Panc1 (cell line): ENCODE data around the gene IFNK.

Experiments
- SIN3A ChIP-seq: IDR thresholded peaks from 2 replicates; pipeline ENCODE4 v1.6.1; 2012; ENCODE audit warnings: low read depth, mild to moderate bottlenecking, low read length, moderate library complexity, borderline replicate concordance; ENCODE audit not compliant: insufficient read depth
- TCF7L2 ChIP-seq: IDR thresholded peaks from 2 replicates; pipeline ENCODE4 v1.6.1; 2011; ENCODE audit warnings: mild to moderate bottlenecking, low read depth, low read length, inconsistent platforms
- TF ChIP-seq, protein P1 (sequence below): fragments of 450-650 bp; IDR thresholded peaks from 2 replicates; pipeline ENCODE4 v1.5.1; 2017; ENCODE audit warnings: mild to moderate bottlenecking

DNA sequence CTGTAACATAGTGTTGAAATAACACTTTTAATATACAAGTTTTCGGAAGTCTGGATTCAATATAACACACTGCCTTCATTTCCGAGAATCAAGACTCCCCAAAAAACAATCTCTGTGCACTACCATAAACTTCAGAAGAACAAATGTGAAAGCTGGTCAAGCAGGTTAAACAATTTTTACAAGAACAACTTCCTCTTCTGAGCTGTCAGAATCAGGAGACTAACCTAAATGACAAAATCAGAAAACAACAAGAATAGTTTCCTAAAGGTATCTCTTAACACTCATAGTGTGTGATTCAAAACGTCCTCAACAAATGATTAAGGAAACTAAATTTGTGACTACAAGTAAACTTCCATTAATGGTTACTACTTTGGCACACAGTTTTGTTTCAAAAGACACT is 37.6 kb downstream of the IFNK start:
- TF ChIP-seq, protein P1, sequence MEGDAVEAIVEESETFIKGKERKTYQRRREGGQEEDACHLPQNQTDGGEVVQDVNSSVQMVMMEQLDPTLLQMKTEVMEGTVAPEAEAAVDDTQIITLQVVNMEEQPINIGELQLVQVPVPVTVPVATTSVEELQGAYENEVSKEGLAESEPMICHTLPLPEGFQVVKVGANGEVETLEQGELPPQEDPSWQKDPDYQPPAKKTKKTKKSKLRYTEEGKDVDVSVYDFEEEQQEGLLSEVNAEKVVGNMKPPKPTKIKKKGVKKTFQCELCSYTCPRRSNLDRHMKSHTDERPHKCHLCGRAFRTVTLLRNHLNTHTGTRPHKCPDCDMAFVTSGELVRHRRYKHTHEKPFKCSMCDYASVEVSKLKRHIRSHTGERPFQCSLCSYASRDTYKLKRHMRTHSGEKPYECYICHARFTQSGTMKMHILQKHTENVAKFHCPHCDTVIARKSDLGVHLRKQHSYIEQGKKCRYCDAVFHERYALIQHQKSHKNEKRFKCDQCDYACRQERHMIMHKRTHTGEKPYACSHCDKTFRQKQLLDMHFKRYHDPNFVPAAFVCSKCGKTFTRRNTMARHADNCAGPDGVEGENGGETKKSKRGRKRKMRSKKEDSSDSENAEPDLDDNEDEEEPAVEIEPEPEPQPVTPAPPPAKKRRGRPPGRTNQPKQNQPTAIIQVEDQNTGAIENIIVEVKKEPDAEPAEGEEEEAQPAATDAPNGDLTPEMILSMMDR: no peak
- TF ChIP-seq SIN3A: no peak
- TF ChIP-seq TCF7L2: no peak
